UCSD-AML1 (cell line): ENCODE measurements around the gene MEX3C.

Experiments
- DNase-seq: peaks from one replicate; lab custom pipeline; 2025; ENCODE audit not compliant: unreplicated experiment; lab: John Stamatoyannopoulos, UW

Gene MEX3C

GRCh38 chr18:51154431-51155063 lies 42.9 kb downstream of the MEX3C start:
- no peak for DNase-seq

- DNase-seq = no peak
Measured at GRCh38 chr18:51153659-51154371, 43.7 kb downstream of the MEX3C start.

- no peak for DNase-seq
Measured at GRCh38 chr18:51151568-51152511, 45.6 kb downstream of the MEX3C start.

GRCh38 chr18:51151185-51151567 lies 46.3 kb downstream of the MEX3C start:
- no peak for DNase-seq

GRCh38 chr18:51150113-51150700 lies 47.3 kb downstream of the MEX3C start:
- no peak for DNase-seq

GRCh38 chr18:51149670-51150069 lies 47.8 kb downstream of the MEX3C start:
- no peak for DNase-seq

GRCh38 chr18:51146909-51147308 lies 50.6 kb downstream of the MEX3C start:
- DNase-seq = no peak

GRCh38 chr18:51138936-51139335 lies 58.5 kb downstream of the MEX3C start:
- DNase-seq = no peak

- DNase-seq = no peak
Measured at GRCh38 chr18:51137891-51138290, 59.6 kb downstream of the MEX3C start.

- no peak for DNase-seq
Measured at GRCh38 chr18:51137026-51137729, 60.3 kb downstream of the MEX3C start.

- no peak for DNase-seq
Measured at GRCh38 chr18:51135795-51136194, 61.7 kb downstream of the MEX3C start.

- DNase-seq = no peak
Measured at GRCh38 chr18:51135364-51135763, 62.1 kb downstream of the MEX3C start.

GRCh38 chr18:51134721-51135120 lies 62.8 kb downstream of the MEX3C start:
- no peak for DNase-seq

GRCh38 chr18:51133580-51134160 lies 63.8 kb downstream of the MEX3C start:
- DNase-seq = no peak

GRCh38 chr18:51132256-51132935 lies 65.1 kb downstream of the MEX3C start:
- no peak for DNase-seq

- no peak for DNase-seq
Measured at GRCh38 chr18:51128533-51128932, 68.9 kb downstream of the MEX3C start.

- no peak for DNase-seq
Measured at GRCh38 chr18:51127664-51128063, 69.8 kb downstream of the MEX3C start.

GRCh38 chr18:51125976-51126375 lies 71.5 kb downstream of the MEX3C start:
- DNase-seq = no peak
